HL-60 (cell line): ENCODE results near the gene PPM1E.

Experiments used
- CTCF ChIP-seq: IDR thresholded peaks from one replicate; pipeline ENCODE4 v1.5.1; 2011; ENCODE audit warnings: low read length, control low read depth, inconsistent platforms; ENCODE audit not compliant: insufficient read depth
- GABPA ChIP-seq: IDR thresholded peaks from 2 replicates; pipeline ENCODE4 v1.6.1; 2012; ENCODE audit warnings: low read depth
- POLR2AphosphoS5 ChIP-seq: IDR thresholded peaks from 2 replicates; pipeline ENCODE4 v1.6.1; 2012; ENCODE audit warnings: low read depth
- REST ChIP-seq: IDR thresholded peaks from 2 replicates; pipeline ENCODE4 v1.6.1; 2012; ENCODE audit warnings: low read depth; ENCODE audit not compliant: insufficient replicate concordance

- TF ChIP-seq CTCF (no peak), POLR2AphosphoS5 (no peak), REST (no peak), GABPA (no peak)
Observed at GRCh38 chr17:58789831-58790230, 34.2 kb downstream of the PPM1E start.
